NB4 (cell line): ENCODE data around the gene IL17C.

Source experiments
- DNase-seq: peaks from one replicate; pipeline ENCODE4 v3.0.0; 2010; ENCODE audit warnings: low read depth
- H3K4me3 ChIP-seq: one replicate; pipeline ENCODE4 v1.5.1; 2011; ENCODE audit warnings: mild to moderate bottlenecking, low read depth, low read length, moderate library complexity
- MAX ChIP-seq: IDR thresholded peaks from 2 replicates; pipeline ENCODE4 v1.6.1; 2011; ENCODE audit warnings: low read depth, low read length
- MYC ChIP-seq: IDR thresholded peaks from 2 replicates; pipeline ENCODE4 v1.6.1; 2011; ENCODE audit warnings: low read depth, low read length
- POLR2A ChIP-seq: IDR thresholded peaks from 2 replicates; pipeline ENCODE4 v1.6.1; 2011; ENCODE audit warnings: mild to moderate bottlenecking; ENCODE audit not compliant: insufficient read length; ENCODE audit errors: extremely low read depth
- TF ChIP-seq, protein P1 (sequence below): IDR thresholded peaks from one replicate; pipeline ENCODE4 v1.5.1; 2012; ENCODE audit warnings: low read depth, low read length

Gene IL17C

DNA sequence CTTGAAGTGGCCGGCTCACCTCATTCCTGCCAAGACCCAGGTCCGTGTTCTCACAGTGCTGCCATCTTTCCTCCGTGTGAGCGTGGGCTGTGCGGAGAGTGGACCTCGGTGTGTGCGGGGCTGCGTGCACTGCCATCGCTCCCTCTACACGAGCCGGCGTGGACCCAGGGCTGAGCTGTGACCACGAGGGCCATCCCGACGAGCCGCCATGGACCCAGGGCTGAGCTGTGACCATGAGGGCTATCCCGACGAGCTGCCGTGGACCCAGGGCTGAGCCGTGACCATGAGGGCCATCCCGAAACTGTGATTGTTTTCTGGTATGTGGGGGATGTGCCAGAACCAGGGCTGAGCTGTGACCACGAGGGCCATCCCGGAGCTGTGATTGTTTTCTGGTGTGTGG is 33.4 kb downstream of the IL17C start:
- no peak for DNase-seq
- H3K4me3 ChIP-seq, result no peak overlapping the region
- TF ChIP-seq POLR2A (no peak), MAX (no peak), MYC (no peak)
- TF ChIP-seq, protein P1, sequence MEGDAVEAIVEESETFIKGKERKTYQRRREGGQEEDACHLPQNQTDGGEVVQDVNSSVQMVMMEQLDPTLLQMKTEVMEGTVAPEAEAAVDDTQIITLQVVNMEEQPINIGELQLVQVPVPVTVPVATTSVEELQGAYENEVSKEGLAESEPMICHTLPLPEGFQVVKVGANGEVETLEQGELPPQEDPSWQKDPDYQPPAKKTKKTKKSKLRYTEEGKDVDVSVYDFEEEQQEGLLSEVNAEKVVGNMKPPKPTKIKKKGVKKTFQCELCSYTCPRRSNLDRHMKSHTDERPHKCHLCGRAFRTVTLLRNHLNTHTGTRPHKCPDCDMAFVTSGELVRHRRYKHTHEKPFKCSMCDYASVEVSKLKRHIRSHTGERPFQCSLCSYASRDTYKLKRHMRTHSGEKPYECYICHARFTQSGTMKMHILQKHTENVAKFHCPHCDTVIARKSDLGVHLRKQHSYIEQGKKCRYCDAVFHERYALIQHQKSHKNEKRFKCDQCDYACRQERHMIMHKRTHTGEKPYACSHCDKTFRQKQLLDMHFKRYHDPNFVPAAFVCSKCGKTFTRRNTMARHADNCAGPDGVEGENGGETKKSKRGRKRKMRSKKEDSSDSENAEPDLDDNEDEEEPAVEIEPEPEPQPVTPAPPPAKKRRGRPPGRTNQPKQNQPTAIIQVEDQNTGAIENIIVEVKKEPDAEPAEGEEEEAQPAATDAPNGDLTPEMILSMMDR, result no peak

GRCh38 chr16:88672776-88673175 is 34.4 kb downstream of the IL17C start:
- peak; percentile 52 for DNase-seq
- no peak overlapping the region for H3K4me3 ChIP-seq
- no peak for TF ChIP-seq MYC
- TF ChIP-seq, protein P1, result peak; percentile 48

DNA sequence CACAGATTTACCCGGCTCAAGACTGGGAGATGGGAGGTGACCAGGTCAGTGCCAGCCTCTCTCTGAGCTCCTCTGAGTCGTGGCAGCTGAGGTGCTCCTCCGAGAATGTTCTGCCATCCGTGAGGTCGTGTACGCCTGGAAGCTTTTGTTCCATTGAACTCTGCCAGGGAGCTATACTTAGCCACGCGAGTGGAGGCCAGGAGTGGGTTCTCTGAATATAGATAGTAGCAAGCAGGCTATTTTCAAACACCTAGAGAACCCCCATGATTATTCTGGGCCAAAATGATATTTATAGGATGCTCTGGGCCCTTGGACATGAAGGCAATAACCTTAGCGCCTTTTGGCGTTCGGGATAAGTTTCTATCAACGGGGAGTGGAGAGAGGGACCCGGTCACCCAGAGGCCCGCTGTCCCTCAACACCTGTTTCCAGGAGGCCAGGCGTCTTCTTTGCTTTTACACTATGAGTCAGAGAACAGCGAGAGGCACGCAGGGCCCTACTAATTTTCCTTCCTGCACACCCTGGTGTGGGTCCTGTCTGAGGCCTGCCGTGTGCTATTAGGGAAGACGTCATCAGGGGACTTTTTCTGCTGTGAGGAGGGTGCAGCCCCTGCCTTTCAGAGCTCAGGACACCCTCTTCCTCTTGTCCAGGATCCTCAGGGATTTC is 35.5 kb downstream of the IL17C start:
- no peak overlapping the region for H3K4me3 ChIP-seq
- TF ChIP-seq POLR2A (no peak), MYC (no peak), MAX (no peak)
- TF ChIP-seq, protein P1, result no peak
- no peak for DNase-seq

DNA sequence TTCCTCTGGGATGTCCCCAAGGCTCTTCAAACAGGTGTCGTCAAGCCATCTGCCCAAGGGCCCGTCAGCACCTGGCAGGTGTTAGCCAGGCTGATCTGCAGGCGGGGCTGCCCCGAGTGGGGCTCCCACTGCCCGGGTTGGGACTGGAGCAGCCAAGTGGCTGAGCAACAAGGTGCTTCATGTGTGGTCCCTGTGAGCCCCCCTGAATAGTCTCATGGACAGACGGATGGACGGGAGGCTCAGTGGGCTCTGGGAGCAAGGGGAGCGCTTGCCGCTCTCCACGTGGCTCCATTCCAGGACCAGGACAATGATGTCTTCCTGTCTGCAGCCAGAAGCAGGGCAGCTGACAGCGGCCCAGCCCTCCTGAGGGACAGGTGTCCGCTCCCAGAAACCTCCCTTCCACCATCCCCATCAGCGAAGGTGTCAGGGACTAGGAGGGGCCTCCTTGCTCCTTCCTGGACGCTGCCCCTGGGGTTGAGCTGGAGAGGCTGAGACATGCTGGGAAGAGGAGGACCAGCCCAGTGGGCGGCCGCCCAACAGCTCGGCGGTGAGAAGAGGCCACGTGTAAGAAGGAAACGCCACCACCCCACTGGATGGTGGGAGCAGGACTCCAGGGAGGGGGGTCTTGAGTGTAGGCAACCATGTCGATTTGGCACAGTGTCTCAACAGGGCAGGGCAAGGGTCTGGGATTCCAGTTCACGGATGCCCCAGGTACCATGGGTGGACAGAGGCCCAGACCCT is 38.3 kb downstream of the IL17C start:
- TF ChIP-seq MAX (no peak), MYC (no peak)

GRCh38 chr16:88677721-88678120 is 39.3 kb downstream of the IL17C start:
- no peak overlapping the region for H3K4me3 ChIP-seq
- TF ChIP-seq MAX (no peak), POLR2A (no peak), MYC (no peak)
- TF ChIP-seq, protein P1, result no peak
- no peak for DNase-seq

More for the DNA sequence above, 38.3 kb downstream of the IL17C start:
- no peak for DNase-seq
- H3K4me3 ChIP-seq, result no peak overlapping the region

- H3K4me3 ChIP-seq, result no peak overlapping the region
- TF ChIP-seq MYC, result no peak
- no peak for TF ChIP-seq POLR2A
- TF ChIP-seq, protein P1, result no peak
- no peak for TF ChIP-seq MAX
- DNase-seq, result no peak
These were observed 40.0 kb downstream of the IL17C start for GRCh38 chr16:88678224-88678979.
